SK-N-MC (cell line): ENCODE data around the gene SLC12A3.

ENCODE experiments used
- EZH2 ChIP-seq: fragments of 200-600 bp; sonication (generic); IDR thresholded peaks from one replicate; pipeline ENCODE4 v1.6.1; 2017; ENCODE audit warnings: antibody characterized with exemption
- FOXP2 ChIP-seq: optimal IDR thresholded peaks from 2 replicates; pipeline ENCODE3; 2011; ENCODE audit warnings: mild to moderate bottlenecking, moderate library complexity; ENCODE audit not compliant: insufficient read depth; ENCODE audit errors: extremely low read length, control extremely low read depth
- POLR2AphosphoS5 ChIP-seq: IDR thresholded peaks from 2 replicates; pipeline ENCODE4 v1.6.1; 2012; ENCODE audit warnings: mild to moderate bottlenecking, low read depth, low read length, borderline replicate concordance

DNA sequence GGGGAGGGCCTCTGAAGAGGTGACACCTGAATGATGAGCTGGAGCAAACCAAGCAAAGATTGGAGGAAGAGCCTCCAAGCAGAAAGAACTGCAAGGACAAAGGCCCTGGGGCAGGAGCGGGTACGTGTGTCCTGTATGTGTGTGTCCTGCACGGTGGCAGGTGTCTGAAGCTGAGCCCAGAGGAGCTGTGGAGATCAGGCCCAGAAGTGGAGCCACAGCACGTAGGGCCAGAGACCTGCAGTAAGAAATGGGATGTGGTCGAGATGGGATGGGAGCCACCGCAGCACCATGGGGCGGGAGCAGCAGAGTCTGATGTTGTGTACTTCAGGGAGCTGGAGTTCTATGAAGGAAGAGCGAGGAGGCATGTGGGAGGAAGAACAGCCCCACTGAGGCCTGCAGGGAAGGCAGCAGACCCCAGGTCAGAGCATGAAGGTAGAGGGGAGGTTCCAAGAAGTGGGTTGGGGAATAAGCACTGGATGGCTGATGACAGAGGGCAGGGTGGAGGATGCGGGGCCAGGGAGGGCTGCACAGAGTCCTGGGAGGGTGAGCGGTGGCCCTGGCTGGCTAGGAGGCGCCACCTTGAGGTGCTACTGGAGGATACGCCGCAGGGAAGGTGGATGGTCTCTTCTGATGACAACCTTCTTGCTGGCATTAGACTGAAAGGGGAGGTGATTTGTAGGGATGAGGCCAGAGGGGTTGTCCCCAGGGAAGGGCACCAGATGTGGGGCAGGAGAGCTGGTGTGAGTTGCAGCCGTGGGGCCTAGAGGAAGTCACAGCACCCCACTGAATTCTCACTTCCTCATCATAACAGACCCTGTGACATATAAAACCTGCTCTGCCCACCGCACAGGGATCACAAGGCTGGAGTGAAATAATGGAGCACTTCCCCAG is 86.1 kb downstream of the SLC12A3 start:
- TF ChIP-seq POLR2AphosphoS5 (no peak), EZH2 (no peak), FOXP2 (no peak)
